Stimulated activated CD8-positive, alpha-beta memory T cell treated with anti-CD3 and anti-CD28 coated beads, Interleukin-15, amount 100 ng/mL, for 1 hour (primary cell): Measurements from ENCODE around the gene ACVR2A.

Experiments
- DNase-seq: peaks from one replicate; pipeline ENCODE4 v3.0.0-alpha.2; 2020; ENCODE audit warnings: low read depth

ACVR2A gene

DNA sequence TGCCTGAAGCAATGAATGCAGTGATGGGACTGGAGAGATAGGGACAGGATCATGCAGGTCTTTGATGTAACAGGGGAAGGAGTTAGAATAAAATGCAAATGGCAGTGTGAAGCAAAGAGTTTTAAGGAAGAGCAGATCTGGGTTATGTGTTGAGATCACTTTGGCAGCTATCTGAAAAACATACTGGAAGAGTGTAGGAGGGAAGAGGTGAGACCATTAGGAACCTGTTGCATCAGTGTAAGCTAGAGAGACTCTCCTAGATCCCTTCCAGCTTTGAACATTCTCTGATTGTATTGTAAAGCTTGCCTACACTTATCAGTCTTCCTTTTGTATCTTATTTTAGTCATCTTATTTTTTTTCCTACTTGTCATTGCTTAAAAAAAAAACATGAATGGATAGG is 10.5 kb downstream of the ACVR2A start:
- no peak for DNase-seq

- no peak for DNase-seq
Measured at GRCh38 chr2:147855977-147856376, 11.1 kb downstream of the ACVR2A start.

- DNase-seq, result no peak
Measured at GRCh38 chr2:147860009-147860408, 15.2 kb downstream of the ACVR2A start.

DNA sequence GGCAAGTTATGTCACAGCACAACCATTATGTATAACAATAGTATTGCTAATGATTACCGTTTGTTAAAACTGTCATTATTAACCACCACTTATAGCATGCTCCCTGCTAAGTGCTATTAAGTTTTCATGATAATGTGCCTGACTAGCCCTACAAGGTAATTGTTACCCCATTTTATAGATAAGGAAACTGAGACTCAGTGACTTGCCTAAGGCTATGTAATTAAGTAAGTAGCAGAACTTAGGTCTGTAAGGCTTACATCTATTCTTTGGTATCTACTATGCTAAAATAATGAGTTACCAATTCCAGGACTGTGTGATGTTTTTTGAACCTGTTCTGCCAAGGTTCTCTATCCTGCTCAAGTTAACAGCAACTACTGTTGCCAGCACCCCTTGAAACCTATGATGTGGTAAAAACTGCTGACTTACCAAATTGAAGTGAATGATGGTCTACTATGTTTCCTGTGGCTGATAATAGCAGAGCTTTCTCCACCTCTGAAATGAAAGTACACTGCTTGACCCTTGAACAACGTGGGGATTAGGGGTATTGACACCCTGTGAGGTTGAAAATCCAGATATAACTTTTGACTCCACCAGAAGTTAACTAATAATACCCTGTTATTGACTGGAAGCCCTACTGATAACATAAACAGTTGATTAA is 18.2 kb downstream of the ACVR2A start:
- no peak for DNase-seq

DNA sequence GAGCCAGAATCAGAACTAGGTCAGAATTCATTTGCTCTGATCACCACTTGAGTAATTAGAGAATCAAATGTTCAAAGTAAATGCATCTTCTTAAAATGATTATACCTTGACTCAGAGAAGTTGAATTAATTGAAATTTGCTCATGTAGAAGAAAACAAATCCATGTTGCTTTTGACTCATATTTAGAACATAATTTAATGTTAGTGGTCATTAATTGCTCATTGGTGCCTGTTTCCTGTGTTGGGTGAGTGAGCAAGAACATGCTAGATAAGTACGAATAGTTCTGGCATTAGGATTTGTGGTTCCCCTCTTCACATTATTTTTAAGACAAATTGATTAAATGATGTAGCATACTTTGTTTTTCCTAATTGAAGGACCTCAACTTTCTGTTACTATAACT is 19.0 kb downstream of the ACVR2A start:
- no peak for DNase-seq

DNA sequence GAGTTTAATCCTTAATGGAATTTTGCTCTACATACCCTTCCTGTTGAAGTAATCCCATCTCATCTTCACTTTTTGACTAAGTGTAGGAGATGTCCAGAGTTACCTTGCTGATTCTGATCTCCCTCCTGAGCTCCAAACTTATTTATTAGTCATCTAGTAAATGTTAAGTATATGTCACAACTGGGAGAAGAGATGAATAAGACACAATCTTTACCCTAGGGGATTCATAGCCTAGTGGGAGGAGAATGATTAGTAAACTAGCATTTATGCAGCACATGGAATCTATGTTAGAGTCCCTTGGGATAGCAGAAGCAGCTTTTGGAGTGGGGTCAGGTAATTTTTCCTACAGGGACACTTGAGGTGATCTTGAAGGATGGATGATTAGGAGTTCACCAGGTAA is 20.7 kb downstream of the ACVR2A start:
- DNase-seq, result no peak

- DNase-seq, result no peak
Measured at GRCh38 chr2:147867050-147867449, 22.2 kb downstream of the ACVR2A start.

- DNase-seq, result no peak
Measured at GRCh38 chr2:147869934-147870333, 25.1 kb downstream of the ACVR2A start.

DNA sequence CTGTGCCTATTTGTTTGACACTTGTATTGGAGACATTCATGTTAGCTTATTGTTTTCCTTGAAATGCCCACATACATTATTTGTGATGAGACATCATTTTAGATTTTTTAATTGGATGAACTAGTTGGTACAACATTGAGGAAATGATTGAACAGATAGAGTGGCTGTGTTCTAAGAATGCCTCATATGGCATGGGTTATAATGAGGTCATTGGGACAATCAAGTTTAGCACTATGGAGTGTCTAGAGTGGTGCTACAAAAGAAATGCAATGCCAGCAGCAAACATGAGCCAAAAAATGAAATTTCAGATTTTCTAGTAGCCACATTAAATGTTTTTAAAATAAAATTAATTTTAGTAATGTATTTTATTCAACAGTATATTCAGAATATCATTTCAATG is 28.1 kb downstream of the ACVR2A start:
- no peak for DNase-seq

DNA sequence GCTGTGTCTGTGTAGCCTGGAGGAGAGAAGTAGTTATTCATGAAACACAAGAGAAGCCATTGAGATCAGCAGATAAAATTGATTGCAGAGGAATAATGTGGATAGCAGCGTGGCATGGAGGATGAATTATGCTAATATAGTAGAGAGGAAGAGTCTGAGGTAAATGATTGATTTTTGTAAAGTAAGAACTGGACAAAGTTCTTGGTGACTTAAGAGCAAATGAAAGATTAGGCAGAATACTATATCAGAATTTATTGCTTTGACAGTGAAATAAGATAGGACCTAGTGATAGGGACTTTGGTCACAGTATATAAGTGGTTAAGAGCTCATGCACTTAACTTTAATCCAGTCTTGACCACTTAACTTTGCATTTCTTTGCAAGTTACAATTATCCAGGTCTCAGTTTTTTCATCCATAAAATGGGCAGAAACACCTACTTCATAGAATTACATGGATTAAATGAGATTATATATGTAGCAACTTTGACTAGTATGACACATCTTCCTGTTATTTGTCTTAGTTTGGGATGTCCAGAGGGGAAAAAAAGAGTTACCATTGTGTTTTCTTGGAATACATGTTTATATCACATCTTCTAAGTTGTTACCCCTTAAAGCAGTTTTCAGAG is 29.1 kb downstream of the ACVR2A start:
- DNase-seq, result no peak

- no peak for DNase-seq
Measured at GRCh38 chr2:147879846-147880245, 35.0 kb downstream of the ACVR2A start.

DNA sequence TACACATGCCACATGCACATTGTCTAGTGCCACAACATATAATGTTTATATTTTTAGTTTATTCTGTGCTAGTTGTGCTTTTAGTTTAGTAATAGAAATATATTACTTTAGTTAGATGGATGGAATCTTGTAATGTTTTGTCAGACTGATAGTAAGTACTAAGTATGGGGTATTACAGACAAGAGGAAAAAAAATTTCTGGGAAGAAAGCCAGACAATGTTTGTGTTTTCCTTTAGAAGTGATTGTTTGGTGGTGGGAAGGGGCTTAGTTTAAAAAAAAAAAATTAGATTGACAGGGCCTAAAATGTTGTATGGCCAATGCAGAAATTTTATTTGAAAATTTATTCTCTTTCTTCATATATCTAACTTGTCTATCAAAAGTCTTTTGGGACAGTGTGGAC is 37.8 kb downstream of the ACVR2A start:
- no peak for DNase-seq

GRCh38 chr2:147884830-147885229 is 40.0 kb downstream of the ACVR2A start:
- no peak for DNase-seq

GRCh38 chr2:147886136-147886535 is 41.3 kb downstream of the ACVR2A start:
- no peak for DNase-seq

DNA sequence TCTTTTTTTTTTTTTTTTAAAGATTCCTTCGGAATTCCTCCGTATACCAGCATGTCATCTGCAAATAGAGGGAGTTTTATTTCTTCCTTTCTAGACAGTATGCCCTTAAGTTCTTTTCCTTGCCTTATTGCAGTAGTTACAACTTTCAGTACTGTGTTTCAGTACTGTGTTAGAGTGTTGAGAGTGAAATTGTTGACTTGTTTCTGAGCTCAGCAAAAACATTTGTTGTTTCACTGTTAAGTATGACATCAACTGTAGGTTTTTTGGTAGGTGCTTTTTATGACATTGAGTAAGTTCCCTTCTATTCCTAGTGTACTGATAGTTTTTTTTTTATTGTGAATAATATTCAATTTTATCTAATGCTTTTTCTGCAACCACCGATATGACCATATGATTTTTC is 43.9 kb downstream of the ACVR2A start:
- no peak for DNase-seq

- DNase-seq, result no peak
Measured at GRCh38 chr2:147904051-147904450, 59.2 kb downstream of the ACVR2A start.

DNA sequence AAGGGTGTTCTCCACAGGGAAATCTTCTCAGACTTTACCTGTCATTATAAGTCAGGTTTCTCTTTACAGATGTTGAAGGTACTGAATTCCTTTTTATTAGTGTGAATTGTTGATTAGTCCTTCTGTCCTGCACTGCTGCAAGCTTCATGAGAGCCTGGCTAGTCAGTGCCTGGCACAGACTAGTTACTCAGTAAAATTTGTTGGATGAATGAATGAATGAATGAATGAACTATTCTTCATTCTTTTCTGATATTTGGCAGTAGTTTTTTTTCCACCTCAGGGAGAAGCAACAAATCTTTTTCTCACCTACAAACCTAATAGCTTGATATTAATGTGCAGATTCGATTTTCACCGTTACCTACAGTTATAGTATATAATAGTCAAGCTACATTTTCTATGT is 64.3 kb downstream of the ACVR2A start:
- no peak for DNase-seq

DNA sequence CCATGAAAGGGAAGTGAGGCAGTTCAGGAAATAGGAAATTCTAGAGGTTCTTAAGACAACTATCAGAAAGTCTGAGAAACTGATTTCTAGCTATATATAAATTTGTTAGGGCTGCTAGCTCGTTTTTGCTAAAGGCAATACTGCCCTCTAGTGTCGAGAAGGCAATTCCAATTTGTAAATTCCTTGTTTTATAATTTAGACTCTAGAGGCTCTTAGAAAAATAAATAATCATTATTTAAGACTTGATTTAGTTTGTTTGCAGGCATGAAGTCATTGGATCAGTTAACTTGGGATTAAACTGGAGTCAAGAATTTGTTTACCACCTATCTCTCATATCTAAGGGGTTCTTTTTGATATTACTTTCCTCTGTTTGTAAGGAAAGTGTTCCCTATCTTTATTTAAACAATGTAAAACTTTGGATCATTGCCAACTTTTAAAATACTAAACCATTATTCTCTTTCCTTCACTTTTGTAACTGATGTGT is 66.2 kb downstream of the ACVR2A start:
- DNase-seq, result no peak

DNA sequence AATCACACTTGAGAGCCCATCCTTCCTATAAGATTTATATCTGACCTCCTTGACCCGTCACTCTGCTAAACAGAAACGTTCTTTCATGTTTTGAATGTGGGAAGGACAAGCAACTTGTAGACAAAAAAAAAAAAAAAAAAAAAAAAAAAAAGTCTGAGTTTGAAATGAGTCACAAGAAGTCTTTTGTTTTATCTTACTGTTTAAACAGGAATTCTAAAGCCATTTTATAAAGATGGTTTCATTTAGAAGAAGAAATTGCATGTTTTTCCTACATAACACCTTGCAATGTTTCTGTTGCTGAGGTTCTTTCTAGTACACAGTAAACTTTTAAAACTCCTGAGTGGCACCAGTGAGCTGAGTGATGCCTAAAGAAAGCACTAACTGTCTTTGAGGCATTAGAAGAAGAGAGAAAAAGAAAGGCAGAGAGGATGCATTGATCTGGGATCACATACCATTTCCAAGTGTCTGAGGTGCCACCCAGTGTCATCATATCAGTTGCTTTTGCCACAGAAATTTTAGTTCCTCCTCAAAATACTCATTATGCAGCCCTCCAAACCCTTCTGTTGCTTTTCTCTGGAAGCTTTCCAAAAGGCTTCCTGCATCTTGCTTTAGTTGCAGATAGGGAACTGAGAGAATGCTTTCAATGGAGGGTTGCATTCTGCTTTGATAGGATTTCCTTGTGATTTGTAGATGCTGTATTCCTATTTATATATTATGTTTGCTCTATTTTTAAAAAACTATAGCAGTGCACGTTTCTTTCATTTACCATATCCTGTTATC is 69.1 kb downstream of the ACVR2A start:
- no peak for DNase-seq

GRCh38 chr2:147916067-147916466 is 71.2 kb downstream of the ACVR2A start:
- DNase-seq, result no peak

GRCh38 chr2:147916723-147917122 is 71.9 kb downstream of the ACVR2A start:
- no peak for DNase-seq

DNA sequence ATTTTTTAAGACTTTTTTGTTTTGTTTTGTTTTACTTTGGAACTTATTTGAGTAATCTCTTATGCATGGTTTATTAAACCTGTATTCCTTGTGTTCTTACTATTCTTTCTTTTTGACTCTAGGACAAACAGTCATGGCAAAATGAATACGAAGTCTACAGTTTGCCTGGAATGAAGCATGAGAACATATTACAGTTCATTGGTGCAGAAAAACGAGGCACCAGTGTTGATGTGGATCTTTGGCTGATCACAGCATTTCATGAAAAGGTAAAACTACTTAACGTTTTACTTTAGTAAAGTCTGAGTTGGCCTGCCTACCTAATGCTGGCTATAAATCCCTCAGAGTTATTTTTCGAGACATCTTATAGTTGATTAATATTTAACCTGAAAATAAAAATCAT is 72.3 kb downstream of the ACVR2A start:
- DNase-seq, result no peak

DNA sequence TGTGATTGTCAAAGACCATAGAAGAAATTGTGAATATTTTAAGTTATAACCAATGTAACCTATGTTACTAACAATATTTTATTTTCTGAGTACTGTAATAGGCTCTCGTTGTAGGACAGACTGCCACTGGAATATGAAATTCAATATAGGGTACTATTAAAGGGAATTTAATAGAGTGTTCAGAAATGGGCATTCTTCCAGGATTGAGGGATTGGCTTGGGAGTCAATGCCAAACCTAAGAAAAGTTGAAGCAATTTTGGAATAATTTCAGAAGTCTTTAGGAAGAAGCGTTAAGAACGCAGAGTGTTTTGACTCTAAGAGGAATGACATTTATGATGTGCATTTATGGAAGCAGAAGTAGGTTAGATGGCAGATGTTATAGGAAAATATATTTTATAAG is 79.0 kb downstream of the ACVR2A start:
- DNase-seq, result no peak
